ENCODE results near the gene BCL2L12. TPM values are rescaled to one million over a fixed set of nuclear protein-coding genes. Genes with fewer than 3 reads are reported as not detected.
A peak's percentile ranks its signal among the peaks of the same experiment; 100 is the strongest.

The BCL2L12 gene
- total RNA-seq, 1 donor from 2014 or later = 18.6 TPM

- DNase-seq (ENCODE audit: extremely low read depth, low read depth, low spot score) = peak; percentile 82
Measured at GRCh38 chr19:49641688-49642491, 23.8 kb upstream of the BCL2L12 start, which contains the start of gene SCAF1. TSS of gene SCAF1 (plus strand) at chr19:49642209. CDS start at chr19:49645027, 2,818 bp downstream.

- DNase-seq (ENCODE audit: extremely low read depth, low read depth, low spot score) = no peak
Measured at GRCh38 chr19:49642492-49643035, 23.2 kb upstream of the BCL2L12 start.

GRCh38 chr19:49643466-49643865 lies 22.3 kb upstream of the BCL2L12 start:
- no peak for DNase-seq (ENCODE audit: extremely low read depth, low read depth, low spot score)

GRCh38 chr19:49645592-49645991 lies 20.1 kb upstream of the BCL2L12 start:
- no peak for DNase-seq (ENCODE audit: extremely low read depth, low read depth, low spot score)

GRCh38 chr19:49645995-49646394 lies 19.7 kb upstream of the BCL2L12 start:
- DNase-seq (ENCODE audit: extremely low read depth, low read depth, low spot score) = no peak

GRCh38 chr19:49646586-49646985 lies 19.1 kb upstream of the BCL2L12 start:
- DNase-seq (ENCODE audit: extremely low read depth, low read depth, low spot score) = no peak

GRCh38 chr19:49651029-49651819 lies 14.5 kb upstream of the BCL2L12 start:
- no peak for DNase-seq (ENCODE audit: extremely low read depth, low read depth, low spot score)

- no peak for DNase-seq (ENCODE audit: extremely low read depth, low read depth, low spot score)
Measured at GRCh38 chr19:49651820-49652550, 13.7 kb upstream of the BCL2L12 start.

- DNase-seq (ENCODE audit: extremely low read depth, low read depth, low spot score) = no peak
Measured at GRCh38 chr19:49652551-49653465, 12.9 kb upstream of the BCL2L12 start.

GRCh38 chr19:49653466-49653806 lies 12.3 kb upstream of the BCL2L12 start:
- DNase-seq (ENCODE audit: extremely low read depth, low read depth, low spot score) = no peak

- no peak for DNase-seq (ENCODE audit: extremely low read depth, low read depth, low spot score)
Measured at GRCh38 chr19:49654581-49654980, 11.2 kb upstream of the BCL2L12 start.

GRCh38 chr19:49655570-49656455 lies 9.9 kb upstream of the BCL2L12 start:
- DNase-seq (ENCODE audit: extremely low read depth, low read depth, low spot score) = no peak

GRCh38 chr19:49656456-49657109 lies 9.2 kb upstream of the BCL2L12 start:
- no peak for DNase-seq (ENCODE audit: extremely low read depth, low read depth, low spot score)

GRCh38 chr19:49657493-49658138 lies 8.1 kb upstream of the BCL2L12 start:
- no peak for DNase-seq (ENCODE audit: extremely low read depth, low read depth, low spot score)

GRCh38 chr19:49658139-49658517 lies 7.6 kb upstream of the BCL2L12 start:
- no peak for DNase-seq (ENCODE audit: extremely low read depth, low read depth, low spot score)

- no peak for DNase-seq (ENCODE audit: extremely low read depth, low read depth, low spot score)
Measured at GRCh38 chr19:49658566-49659442, 6.9 kb upstream of the BCL2L12 start.

GRCh38 chr19:49660338-49660961 lies 5.3 kb upstream of the BCL2L12 start:
- DNase-seq (ENCODE audit: extremely low read depth, low read depth, low spot score) = no peak

All from glomerular endothelial cell (primary cell).